NOMO-1 treated with DMSO at 0.1 percent for 48 hours (cell line): ENCODE results near the gene BTRC.
A peak's percentile ranks its signal among the peaks of the same experiment; 100 is the strongest.
"Not testable (repeated sequence)": the region's sequence is repeated elsewhere in the genome, so short reads cannot be mapped to it uniquely, and the experiment has no call there.

Experiments
- DNase-seq: peaks from one replicate; lab custom pipeline; 2025; ENCODE audit not compliant: unreplicated experiment; lab: John Stamatoyannopoulos, UW

BTRC gene

DNA sequence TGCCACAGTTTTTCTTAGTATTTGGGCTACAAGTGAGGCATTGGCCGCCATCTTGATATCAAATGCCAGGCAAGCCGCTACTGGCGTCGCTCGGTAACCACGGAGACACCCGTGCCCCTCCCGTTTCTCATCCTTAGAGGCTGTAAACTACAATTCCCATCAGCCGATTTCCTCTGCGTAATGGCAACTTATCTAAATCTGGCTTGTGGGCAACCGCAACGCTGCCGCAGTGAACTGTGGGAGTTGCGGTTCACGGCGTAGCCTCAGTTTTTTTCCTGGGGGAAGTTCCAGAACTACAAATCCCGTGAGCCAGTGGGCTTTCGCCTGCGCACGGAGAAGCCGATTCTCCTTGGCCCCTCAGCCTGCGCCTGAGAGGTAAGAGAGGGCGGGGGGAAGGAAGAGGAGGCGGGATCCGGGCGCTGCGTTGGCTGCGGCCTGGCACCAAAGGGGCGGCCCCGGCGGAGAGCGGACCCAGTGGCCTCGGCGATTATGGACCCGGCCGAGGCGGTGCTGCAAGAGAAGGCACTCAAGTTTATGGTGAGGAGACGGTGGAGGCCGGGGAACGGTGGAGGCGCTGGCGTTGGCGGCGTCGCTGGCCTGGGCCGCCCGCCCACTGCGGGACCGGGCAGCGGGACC is at the start of gene BTRC:
TSS of gene BTRC (plus strand) at position 474 of the 636 bp plus-strand sequence. CDS start at position 490, 16 bp downstream.
- DNase-seq, result peak; percentile 99

- no peak for DNase-seq
These were observed 49.6 kb upstream of the BTRC start for GRCh38 chr10:101304316-101304715.

DNA sequence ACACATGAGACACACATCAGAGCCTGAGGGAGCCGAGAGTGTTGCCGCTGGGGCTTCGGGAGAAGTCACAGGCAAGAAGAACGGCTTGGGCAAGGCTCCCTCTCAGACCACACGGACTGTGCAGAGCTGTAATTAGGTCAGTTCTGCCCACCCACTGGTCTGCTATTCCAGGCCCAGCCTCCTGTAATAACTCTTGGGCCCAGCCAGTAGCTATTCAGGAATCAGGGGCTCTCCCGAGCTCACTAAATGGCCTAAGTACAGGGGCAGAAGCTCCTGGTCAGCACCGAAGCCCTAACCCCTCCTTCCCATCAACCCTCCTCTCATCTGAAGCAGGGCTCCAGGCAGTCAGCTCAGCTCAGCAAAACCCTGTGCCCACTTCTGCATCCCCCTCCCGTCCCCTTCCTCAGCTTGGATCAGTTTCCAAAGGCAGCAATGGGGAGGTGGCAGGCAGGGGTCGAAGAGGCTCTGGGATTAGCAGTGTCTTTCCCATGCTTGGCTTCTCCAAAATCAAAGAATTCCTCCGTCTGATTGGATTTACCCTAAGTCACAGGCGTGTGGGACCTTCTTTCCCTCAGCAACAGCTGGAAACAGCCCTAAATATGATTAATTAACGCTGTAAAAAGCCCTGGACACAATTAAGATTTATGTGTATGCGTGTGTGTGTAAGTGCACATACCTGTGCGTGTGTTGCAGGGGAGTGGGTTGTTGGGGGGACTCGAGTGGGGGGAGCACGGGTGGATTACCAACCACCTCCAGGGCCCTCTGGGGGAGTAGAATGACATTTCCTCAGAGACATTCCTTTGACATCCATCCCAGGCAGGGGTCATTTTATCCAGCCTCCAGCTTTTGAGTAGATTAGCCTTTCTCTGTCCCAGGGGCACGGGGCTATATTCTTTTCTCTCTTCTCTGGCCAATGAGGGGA is 48.4 kb upstream of the BTRC start:
- DNase-seq, result no peak

DNA sequence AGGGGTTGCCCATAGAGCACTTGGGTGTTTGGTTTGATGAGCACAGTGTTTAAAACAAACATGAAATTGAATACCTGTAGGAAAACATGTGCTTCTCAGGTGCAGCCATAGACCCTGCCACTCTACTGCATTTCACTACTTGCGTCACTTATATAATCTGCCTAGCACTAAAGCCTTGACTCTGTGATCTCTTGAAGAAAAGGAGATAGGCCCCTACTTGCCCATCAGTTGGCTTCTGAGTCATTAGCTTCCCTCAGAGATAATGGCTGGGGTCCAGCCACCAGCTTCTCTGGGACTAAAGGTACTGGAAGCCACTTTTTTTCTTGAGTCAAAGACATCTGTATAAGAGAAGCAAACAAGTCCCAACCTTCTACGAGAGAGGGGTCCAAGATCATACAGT is 45.9 kb upstream of the BTRC start:
- no peak for DNase-seq

DNA sequence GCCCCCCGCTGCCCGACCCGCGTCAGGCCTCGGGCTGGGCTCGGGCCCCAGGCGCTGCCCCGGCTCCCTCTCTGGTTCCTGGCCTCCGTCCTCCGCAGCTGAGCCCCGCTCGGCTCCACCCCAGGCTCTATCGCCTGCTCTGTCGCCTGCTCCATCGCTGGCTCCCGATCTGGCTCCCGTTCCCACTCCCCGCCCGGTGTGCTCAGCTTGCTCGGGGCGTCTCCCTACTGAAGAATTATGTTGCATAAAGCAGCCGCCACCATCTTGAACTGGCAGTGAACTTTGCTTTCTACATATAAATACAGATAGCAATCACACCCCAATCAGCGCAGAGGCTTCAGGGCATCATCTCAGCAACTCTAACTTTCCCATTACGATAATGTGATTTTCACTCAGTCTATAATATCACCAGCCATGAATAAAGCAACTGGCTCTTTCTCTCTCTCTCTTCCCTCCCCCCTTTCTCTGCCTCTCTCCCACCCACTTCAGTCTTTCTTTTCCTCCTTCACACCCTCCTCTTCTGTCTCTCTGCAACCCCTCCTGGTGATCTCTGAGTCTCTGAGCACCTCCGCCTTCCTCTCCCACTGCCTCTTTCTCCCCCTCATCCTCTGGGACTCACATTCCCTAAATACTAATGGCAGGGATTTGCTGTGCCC is 43.3 kb upstream of the BTRC start:
- DNase-seq, result no peak

DNA sequence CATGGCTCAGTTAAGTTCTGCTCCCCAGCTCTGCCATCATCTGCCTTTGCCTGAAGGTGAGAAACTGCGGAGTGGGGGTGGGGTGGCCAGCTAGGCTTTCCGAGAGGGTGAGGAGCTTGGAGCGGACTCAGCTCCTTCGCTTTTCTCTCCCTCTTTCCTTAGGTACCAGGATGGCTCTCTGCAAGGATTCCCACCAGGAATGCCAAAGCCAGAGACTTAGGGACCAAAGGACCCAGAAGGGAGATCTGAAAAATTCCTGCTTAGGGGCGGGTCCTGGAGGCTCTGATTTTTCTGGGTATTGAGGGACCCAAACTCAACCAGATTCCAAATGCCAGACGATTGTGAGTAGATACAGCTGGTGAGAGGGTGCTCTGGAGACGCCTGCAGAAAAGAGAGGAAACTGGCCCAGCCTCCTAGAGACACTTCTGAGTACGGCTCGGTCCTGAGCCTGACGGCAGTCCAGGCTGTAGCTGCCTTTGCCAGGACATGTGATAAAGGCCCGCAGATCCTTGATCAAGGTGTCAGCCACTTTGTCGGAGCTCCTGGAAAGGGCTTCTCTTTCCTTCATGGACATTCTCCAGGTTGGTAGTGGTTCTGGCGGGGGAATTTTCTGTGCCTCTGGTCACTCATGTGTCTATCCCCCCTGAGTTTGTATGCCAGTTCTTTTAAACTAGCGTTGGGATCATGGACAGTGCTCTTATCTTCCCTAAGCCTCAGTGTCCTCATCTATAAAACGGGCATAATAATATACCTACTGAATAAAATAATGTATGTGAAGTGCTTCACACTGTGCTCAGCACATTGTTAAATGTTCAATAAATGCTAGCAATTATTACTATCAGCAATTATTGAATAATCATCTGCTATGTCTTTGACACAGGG is 42.5 kb upstream of the BTRC start:
- no peak for DNase-seq

GRCh38 chr10:101319241-101319915 is 34.6 kb upstream of the BTRC start:
- no peak for DNase-seq

- no peak for DNase-seq
These were observed 32.9 kb upstream of the BTRC start for GRCh38 chr10:101321073-101321472.

DNA sequence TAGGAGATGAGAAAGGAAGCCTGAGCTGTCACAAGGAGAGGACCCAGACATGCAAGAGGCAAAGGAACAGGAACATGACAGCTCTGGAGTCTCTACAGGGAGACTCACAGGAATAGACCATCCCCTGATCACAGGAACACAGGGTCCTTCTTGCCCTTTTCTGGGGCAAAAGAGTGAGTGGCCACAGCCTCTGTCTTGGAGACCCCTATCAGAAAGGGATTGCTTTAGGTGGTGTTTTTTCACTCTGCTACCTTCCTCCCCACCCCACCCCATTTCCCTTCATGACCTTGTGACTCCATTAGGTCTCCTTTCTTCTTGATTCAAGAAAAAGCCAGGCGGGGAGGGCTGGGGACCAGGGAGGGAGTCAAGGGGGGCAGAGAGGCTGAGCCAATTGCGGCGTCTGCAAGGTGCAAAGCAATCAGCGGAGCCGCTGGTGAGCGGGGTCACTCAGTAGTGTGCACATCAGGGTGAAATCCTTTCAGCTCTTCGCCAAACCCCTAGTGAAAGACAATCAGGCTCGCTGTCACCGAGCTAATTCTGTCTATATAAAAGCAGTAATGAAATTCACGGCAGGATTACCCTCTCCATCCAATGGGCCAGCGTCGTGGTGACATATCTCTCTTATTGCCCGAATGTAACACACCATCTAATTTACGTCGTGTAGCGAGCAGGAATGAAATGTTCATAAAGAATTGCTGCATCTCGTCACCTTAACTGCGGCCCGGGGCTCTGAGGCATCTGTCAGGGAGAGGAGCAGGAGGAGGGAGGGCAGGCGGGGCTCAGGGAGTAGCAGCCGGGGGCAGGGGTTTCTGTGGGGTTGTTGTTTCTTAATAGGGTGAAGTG is 31.5 kb upstream of the BTRC start:
- DNase-seq, result no peak

GRCh38 chr10:101323495-101323894 is 30.5 kb upstream of the BTRC start:
- no peak for DNase-seq

- DNase-seq, result not testable (repeated sequence)
These were observed 26.5 kb upstream of the BTRC start for GRCh38 chr10:101327454-101327853.

GRCh38 chr10:101329341-101330032 is 24.5 kb upstream of the BTRC start:
- no peak for DNase-seq

DNA sequence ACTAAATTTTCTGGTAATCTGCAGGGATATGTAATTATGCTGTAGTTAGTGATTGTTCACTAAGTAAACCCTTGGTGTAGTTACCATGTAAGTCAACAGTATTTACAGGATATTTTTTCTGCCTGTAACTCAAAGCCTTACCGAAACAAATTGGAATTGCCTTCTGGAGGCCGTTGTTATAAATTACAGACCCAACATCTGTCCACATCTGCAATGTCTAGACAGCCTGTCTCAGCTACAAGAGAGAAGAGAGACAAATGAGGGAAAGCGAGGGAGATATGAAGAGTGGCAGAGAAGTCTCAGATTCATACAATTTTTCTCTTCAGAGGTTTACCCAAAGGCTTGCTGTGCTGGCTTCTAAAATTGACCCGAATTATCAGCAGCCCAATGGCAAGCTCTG is 23.7 kb upstream of the BTRC start:
- no peak for DNase-seq

DNA sequence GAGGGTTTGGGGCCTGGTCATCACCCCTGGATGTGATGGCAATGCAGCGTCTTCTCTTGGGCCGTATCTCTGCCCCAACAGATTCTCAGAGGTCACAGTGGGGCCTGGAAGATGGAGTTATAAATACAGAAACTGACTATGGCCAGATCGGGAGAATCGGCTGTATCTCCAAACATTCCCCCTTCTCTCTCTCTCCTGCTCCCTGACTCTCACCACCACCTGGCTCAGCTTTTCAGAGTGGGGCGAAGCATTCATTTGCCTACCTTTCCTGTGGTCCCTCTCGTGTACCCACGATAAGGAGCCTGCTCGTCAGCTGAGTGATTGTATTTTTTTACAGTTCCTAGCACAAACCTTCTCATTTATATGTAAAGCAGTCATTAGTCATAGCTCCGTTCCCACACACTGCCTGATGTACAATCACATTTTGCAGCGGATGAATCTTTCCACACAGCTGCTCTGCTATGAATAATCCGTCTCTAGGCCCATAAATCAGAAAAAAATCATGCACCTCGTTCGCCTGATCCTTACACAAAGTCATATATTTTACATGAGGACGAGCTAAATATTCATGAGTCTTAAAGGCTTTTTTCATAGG is 23.2 kb upstream of the BTRC start:
- no peak for DNase-seq

GRCh38 chr10:101331956-101332355 is 22.0 kb upstream of the BTRC start:
- no peak for DNase-seq

DNA sequence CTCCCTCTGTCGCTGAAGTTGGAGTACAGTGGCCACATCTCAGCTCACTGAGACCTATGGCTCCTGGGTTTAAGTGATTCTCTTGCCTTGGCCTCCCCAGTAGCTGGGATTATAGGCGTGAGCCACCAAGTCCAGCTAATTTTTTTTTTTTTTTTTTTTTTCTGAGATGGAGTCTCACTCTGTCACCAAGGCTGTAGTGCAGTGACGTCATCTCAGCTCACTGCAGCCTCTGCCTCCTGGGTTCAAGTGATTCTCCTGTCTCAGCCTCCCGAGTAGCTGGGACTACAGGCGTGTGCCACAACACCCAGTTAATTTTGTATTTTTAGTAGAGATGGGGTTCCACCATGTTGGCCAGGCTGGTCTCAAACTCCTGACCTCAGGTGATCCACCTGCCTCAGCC is 19.7 kb upstream of the BTRC start:
- DNase-seq, result not testable (repeated sequence)

DNA sequence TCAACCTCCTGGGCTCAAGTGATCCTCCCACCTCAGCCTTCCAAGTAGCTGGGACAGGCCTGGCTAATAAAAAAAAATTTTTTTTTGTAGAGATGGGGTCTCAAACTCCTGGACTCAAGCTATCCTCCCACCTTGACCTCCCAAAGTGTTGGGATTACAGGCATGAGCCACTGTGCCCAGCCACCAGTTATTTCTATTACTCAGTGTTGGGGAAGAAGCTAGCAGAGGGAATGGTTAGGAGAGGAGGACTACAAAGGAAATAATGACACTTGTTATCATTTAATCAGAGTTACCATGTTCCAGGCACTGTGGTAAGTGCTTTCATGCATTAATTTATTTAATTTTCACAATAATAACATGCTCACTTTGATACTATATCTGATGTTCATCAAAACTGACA is 17.6 kb upstream of the BTRC start:
- DNase-seq, result no peak

DNA sequence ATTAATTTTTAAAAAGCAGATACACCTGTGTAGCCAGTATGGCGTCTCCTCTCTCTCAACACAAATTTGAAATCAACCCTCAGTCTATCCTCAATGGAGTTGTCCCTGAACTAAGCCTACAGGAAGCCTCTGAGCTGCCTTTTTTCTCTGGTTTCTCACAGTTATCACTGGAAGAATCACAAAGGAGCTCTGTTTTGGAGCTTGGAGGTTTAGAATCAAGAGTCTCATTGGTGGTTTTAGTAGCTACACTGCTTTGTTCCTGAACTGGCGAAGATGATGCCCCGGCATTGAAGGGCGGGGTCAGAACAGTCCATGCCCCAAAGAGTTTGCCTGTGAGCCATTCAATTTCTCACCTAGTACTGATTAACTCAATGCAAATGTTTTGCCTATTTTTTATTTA is 16.1 kb upstream of the BTRC start:
- DNase-seq, result no peak
